Measurements from ENCODE around the gene IL12A. TPM values are rescaled to one million over a fixed set of nuclear protein-coding genes. Genes with fewer than 3 reads are reported as not detected.

The IL12A gene
- total RNA-seq = not detected

DNA sequence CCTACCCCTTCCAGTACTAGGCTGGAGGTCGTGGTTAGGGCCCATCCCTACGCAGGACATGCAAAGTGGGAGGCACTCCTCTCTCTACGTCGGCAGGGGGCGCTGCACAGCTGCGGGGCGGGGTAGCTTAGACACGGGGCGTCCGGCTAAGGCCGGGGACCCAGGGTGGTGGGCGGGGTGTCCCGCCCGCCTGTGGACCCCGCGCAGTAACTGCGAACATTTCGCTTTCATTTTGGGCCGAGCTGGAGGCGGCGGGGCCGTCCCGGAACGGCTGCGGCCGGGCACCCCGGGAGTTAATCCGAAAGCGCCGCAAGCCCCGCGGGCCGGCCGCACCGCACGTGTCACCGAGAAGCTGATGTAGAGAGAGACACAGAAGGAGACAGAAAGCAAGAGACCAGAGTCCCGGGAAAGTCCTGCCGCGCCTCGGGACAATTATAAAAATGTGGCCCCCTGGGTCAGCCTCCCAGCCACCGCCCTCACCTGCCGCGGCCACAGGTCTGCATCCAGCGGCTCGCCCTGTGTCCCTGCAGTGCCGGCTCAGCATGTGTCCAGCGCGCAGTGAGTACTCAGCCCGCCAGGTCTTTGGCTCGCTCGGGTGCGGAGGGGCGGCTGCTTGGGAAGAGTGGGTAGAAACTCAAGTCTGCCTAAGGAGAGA, at the start of gene IL12A:
Gene IL12A, plus strand, starts transcription at position 219 of the 655 bp plus-strand sequence.
- DNase-seq (ENCODE audit: low spot score in 2 of 2) (peak; percentile 83 to 89), ATAC-seq (peak; percentile 88 to 95)
- no peaks in the 10 kb centered on the region for H3K36me3 Mint-ChIP-seq
- H3K9me3 Mint-ChIP-seq = no peaks in the 10 kb centered on the region
- peak within 1 kb of the TSS; percentile 61 to 66 for H3K27ac Mint-ChIP-seq

DNA sequence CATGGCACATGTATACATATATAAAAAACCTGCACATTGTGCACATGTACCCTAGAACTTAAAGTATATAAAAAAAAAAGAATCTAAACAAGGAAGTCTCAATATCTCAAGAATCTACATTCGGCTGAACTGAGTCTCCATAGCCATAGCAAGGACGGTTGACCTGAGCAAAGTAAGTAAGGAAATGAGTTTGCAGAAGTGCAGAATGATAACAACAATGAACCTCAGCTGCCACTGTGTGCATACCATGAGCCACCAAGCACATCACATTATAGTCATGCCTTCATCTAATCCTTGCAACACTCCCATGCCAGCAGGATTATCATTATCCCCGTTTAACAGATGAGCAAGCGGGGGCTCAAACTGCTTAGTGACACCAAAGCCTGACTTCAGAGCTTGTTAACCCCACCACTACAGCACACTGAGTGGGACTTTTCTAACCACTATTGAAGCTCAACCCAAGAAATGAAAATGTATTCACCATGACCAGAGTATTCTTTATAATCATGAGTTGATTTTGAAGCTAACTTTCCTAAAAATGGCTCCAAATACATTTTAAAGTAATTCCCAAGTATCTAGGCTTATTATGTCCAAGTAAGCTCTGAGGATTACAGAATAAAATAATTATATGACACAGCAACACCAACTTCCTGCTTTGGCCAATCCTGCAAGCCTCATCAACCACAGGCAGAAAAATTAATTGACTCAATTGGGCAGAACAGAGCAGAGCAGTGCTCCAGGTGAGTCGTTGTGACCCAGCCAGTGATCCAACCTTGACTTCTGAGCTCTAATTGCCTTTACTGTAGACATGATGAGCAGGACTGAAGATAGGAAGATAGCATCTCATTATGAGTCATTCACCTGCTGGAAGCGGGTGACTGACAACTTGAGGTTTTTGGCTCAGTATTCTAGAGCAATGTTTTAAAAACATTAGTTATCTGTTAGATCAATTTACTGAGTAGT, 47.3 kb upstream of the IL12A start:
- Mint-ChIP-seq H3K9me3 (peaks cover 0 to 3% of the 10 kb centered on the region in 2 donors), H3K36me3 (no peaks in the 10 kb centered on the region), H3K27ac (no peak overlapping the region)
- peak; percentile 34 to 63 for ATAC-seq
- no peak for DNase-seq (ENCODE audit: low spot score in 2 of 2)

DNA sequence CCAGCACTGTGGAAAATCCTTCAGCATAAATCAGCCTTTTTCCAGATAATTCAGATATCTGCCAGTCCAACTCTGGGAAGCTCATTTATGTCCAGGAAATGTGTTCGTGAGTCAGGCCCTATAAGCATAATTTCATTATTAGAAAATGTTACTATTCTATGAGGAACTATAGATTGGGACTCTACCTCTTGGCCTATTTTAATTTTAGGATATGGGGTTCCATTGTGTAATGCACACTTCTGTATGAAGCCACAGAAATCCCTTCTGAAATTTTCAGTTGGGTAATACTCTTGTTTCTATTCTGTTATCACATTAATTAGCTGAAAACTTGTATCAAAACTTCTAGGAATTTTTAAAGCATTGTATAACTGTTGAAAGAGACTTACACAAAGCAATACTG, 43.9 kb upstream of the IL12A start:
- DNase-seq (ENCODE audit: low spot score in 2 of 2) = no peak
- no peak for ATAC-seq

DNA sequence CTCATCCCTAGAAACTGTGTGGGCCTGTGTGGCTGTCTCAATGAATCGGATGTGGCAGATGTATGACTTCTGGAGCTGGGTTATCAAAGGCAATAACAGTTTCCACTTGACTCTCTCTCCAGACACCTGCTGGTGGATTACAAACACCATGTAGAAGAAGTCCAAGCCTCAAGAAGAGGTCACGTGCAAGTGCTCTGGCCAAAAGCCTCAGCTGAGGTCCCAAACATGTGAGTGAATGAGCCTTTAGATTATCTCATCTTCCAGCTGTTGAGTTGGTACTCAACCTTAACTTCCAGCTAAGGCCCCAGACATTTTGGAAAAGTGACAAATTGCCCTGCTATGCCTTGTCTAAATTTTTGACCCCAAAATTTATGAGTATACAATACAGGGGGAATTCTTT, 42.7 kb upstream of the IL12A start:
- Mint-ChIP-seq H3K9me3 (no peaks in the 10 kb centered on the region), H3K27ac (no peak overlapping the region), H3K36me3 (no peaks in the 10 kb centered on the region)
- DNase-seq (ENCODE audit: low spot score in 2 of 2) (no peak), ATAC-seq (no peak)

More for the DNA sequence above, 43.9 kb upstream of the IL12A start:
- H3K9me3 Mint-ChIP-seq = no peaks in the 10 kb centered on the region
- no peaks in the 10 kb centered on the region for H3K36me3 Mint-ChIP-seq
- H3K27ac Mint-ChIP-seq = no peak overlapping the region

DNA sequence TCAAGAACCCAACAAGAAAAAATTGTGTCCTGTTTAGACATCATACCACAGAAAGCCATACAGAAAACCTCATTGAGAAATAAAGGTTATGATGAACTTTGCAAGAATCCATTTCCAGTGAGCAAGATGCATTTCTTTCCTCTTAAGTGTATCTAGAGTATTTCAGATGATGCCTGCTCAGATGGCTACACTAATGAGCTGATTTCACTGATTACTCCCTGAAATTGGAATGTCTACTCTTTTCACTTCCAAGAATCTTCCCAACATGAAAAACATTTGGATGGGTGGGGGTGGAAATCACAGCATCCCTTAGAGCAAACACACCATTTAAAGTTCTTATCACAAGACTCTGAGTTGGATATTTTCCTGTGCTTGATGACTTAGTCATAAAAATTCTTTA, 41.4 kb upstream of the IL12A start:
- Mint-ChIP-seq H3K27ac (no peak overlapping the region), H3K36me3 (no peaks in the 10 kb centered on the region), H3K9me3 (no peaks in the 10 kb centered on the region)
- DNase-seq (ENCODE audit: low spot score in 2 of 2) (no peak), ATAC-seq (no peak)

DNA sequence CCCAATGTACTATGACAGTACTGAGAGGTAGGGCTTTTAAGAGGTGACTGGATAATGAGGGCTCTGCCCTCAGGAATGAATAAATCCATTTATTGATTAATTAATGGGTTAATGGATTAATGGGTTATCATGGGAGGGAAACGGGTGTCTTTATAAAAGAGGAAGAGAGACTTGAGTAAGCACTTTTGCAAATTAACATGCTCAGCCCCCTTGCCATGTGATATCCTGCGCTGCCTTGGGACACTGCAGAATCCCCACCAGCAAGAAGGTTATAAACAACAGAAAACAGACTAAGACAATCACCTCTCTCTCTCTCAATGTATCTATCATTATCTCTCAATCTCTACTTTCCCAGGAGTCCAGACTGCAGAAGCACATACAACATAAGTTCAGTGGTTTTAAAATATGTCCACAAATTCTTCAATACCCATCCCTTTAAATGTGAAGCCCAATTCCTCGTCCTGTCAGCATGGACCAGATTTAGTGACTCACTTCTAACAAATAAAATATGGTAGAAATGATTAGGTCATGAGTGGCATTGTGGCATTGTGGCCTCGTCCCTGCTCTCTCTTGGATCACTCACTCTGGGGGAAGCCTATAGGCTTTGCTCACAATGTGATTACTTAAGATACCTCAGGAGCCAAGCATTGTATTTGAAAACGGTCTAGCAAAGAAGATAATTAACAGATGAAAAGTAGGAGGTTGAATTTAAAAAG, 40.0 kb upstream of the IL12A start:
- H3K36me3 Mint-ChIP-seq = no peaks in the 10 kb centered on the region
- ATAC-seq (no peak), DNase-seq (ENCODE audit: low spot score in 2 of 2) (no peak)
- H3K9me3 Mint-ChIP-seq = no peaks in the 10 kb centered on the region
- no peak overlapping the region for H3K27ac Mint-ChIP-seq

DNA sequence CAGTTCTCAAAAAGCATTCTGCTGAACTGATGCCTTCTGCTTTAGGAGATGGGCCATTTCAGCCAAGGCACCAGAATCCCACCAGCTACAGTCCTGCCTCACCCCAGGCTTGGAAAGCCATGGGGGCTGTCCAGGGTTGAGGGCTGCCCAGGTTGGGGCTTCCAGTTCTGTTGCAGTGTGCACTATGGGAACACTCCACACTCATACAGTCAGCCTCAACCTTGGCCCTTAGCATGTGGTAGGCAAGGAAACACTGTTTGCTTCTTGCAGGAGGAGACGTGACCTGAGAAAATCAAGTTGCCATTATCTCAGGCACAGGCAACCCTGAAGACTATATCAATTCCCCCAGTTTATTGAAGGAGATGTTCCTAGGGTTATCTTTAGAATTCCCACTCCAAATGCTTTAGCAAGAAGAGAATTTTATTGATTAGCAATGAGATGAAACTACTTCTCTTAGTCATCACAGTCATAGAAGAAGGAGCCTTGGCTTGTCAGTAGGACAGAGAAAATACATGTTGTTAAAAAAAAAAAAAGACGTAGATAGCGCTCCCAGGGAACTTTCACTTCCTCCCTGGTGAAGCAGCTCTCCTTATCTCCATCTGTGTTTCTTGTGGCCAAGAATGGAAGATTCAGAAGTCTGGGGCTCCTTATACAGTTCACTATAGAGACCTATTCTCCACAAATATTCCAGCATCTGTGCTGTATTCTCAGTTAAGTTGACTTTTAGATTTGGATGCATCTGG, 38.3 kb upstream of the IL12A start:
- ATAC-seq = no peak
- DNase-seq (ENCODE audit: low spot score in 2 of 2) = no peak
- H3K36me3 Mint-ChIP-seq = no peaks in the 10 kb centered on the region
- no peaks in the 10 kb centered on the region for H3K9me3 Mint-ChIP-seq
- H3K27ac Mint-ChIP-seq = no peak overlapping the region

DNA sequence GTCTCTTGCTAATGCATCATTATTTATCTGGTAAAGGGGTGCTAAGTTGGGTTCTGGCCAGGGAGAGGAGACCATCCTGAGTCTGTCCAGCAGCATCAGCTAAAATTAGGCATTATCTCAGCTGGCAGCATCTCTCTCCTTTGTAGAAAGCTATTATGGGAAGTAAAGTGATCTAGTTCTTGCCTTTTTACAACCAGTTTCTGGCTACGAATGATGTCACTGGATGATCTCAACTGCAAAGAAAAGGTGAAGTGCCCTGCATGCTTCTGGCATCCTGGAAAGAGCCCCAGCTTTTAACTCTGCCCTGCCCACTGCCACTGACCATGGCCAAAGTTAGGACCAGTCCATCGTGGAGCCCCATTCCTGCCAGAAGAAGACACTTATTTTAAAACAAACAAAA, 37.1 kb upstream of the IL12A start:
- Mint-ChIP-seq H3K27ac (no peak overlapping the region), H3K9me3 (no peaks in the 10 kb centered on the region)

DNA sequence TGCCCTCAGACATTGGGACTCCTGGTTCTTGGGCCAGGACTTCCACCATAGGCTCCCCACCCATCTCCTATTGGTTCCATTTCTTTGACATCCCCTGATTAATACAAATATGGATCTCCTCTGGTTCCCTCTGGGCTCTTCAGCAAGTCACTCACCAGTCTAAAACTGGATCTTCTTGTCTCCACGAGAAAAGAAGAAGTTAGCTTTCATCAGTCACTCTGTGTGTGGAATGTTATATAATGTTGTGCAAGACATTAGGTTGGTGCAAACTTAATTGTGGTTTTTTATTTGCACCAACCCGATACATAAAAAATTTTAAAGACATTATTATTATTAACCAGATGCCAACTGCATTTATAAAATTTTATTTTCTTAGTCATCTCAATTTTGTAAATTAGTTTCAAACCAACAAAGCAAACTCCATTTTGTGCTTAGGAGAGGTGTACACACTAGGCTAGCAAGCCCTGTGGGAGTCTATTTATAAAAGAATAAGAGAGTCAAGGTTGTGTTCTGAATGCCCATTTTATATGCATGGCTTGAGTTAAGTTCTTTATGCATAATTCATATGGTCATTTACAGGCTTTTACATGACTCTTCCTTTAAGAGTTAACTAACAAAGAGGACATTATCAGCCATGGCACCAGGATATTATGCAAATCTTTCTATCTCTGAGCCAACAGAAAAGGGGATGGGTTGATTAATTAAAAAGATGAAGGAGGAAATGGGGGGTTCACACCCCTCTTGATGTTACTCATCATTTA, 35.1 kb upstream of the IL12A start:
- peaks cover 0 to 4% of the 10 kb centered on the region in 2 donors for H3K9me3 Mint-ChIP-seq
- no peaks in the 10 kb centered on the region for H3K36me3 Mint-ChIP-seq
- ATAC-seq (no peak), DNase-seq (ENCODE audit: low spot score in 2 of 2) (no peak)
- H3K27ac Mint-ChIP-seq = no peak overlapping the region

More for the DNA sequence above, 37.1 kb upstream of the IL12A start:
- ATAC-seq = no peak
- DNase-seq (ENCODE audit: low spot score in 2 of 2) = no peak
- no peaks in the 10 kb centered on the region for H3K36me3 Mint-ChIP-seq

DNA sequence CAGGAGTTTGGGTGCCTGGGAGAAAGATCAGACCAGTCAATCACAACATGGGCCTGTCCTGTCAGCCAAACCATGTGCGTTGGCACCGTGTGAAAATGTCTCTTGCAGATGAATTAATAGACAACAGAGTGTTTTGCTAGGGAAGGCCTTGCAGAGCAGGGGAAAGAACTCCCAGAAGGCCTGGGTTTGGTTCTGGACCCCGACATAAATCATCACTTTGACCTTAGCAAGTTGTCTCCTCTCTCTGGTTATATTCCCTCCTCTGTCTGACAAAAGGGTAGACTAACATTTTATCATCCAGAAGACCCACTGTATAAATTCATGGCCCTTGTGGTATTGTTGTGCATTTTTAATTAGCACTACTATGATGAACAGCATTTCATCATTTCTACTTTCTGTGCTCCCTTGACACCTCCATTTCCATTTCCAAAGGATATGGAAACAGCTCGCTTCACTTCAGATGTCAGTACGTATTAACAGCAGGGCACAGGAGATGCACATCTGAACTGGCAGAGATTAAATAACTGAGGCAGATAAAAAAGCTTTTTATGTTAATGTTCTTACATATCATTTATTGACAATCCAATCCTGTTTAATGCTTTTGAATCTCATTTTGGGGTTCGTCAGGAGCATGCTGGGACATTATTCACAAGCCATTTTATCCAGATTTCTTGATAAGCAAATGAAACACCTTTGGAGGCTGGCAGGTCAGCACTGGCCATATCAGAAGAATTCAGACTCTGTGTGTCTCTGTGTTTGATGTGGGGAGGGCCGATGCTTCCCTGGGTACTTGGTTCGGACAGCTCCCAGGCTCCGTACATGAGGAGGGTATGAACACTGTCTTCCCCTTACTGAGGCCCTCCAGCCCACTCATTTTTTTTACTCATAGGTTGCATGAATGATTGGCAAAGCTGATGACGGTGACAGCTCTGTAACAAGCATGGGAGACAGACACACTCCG, 28.2 kb upstream of the IL12A start:
- Mint-ChIP-seq H3K36me3 (no peaks in the 10 kb centered on the region), H3K9me3 (peaks cover 0 to 4% of the 10 kb centered on the region in 2 donors), H3K27ac (no peak overlapping the region)
- no peak for DNase-seq (ENCODE audit: low spot score in 2 of 2)
- no peak for ATAC-seq

DNA sequence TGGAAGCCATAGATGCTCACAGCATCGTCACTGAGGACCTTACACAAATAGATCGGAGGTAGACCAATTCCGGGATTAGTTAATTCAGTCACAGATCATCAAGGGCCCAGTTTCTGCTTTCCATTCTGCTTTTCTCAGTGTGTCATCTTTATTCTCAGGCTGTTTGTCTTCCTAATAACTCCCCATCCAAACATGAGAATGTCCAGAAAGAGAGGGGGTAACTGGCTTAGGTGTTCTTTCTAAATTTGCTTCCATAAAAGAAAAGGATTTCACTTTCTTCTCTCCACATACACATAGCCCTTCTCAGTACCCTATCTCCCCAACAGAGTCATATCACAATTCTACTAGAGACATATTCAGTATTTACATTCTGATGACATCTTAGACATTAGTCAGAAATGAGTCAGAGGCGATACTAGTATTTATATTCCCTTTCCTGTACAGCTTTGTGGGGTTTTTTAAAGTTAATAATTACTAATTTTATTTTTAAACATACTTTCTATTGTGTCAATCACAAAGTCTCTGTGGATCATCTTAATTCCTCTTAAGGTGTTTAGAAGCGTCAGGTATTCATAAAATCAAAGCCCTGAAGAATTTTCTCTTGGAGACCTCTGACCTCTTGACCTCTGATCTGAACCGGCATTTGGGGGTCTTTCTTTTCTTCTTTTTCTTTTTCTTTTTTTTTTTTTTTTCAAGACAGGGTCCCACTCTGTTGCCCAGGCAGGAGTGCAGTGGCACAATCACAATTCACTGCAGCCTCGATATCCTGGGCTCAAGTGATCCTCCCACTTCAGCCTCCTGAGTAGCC, 24.3 kb upstream of the IL12A start:
- no peaks in the 10 kb centered on the region for H3K9me3 Mint-ChIP-seq
- ATAC-seq (peak; percentile 57 to 87), DNase-seq (ENCODE audit: low spot score in 2 of 2) (no peak)
- no peak overlapping the region for H3K27ac Mint-ChIP-seq
- no peaks in the 10 kb centered on the region for H3K36me3 Mint-ChIP-seq

DNA sequence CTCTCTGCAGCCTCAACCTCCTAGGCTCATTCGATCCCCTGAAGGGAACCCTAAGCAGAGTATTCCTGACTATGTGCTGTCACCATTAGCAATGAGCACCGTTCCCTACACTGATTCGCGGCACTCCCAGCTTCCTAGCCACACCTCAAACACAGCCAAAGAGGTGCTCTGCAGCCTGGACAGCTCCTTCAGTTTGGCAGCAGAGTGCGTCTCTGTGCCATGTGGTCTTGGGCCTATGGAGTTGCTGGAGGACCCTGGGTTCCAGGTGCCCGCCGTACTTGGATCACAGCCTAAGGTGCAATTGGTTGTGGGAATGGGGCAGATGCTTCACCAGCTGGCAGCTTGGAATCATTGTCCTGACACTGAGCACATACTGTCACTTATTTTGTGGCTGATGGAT, 17.3 kb upstream of the IL12A start:
- Mint-ChIP-seq H3K27ac (no peak overlapping the region), H3K36me3 (no peaks in the 10 kb centered on the region), H3K9me3 (no peaks in the 10 kb centered on the region)
- no peak for ATAC-seq
- DNase-seq (ENCODE audit: low spot score in 2 of 2) = no peak

DNA sequence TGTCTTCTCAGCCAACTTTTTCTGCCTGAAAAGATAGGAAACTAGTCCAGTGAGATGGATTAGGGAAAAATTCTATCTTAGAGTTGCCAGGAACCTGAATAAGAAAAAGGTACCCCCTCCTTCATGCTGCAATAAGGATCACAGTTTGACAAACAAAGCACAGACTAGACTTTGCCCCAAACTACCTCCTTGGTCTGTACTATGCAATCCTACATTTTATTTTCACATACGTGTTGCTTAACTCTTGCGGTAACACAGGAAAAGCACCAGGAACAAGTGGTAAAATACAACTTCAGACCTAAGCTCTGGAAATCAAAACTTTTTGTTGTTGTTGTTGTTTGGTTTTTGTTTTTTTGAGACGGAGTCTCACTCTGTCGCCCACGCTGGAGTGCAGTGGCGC, 11.3 kb upstream of the IL12A start:
- DNase-seq (ENCODE audit: low spot score in 2 of 2) (no peak), ATAC-seq (no peak)
- no peaks in the 10 kb centered on the region for H3K36me3 Mint-ChIP-seq
- H3K9me3 Mint-ChIP-seq = no peaks in the 10 kb centered on the region
- H3K27ac Mint-ChIP-seq = no peak overlapping the region

DNA sequence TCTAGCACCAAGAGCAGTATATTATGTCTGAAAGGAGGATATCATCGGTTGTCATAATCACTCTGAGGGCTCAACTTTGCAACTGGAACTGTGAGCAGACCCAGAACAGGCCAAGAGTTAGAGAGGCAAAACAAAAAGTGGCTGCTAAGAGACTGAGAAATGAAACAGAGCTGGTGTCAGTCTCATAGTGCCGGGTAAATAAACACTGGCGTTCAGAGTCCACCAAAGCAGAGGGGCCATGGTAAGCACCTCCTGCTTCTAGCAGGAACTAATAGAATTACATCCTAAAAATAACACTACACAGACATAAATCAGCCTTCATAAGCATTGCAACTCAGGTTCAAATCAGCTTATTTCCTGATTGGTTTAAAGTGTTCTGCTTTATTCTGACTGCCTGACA, 10.3 kb upstream of the IL12A start:
- no peak for DNase-seq (ENCODE audit: low spot score in 2 of 2)
- no peak overlapping the region for H3K27ac Mint-ChIP-seq
- no peaks in the 10 kb centered on the region for H3K9me3 Mint-ChIP-seq
- ATAC-seq = no peak
- H3K36me3 Mint-ChIP-seq = no peaks in the 10 kb centered on the region
